Smooth muscle cell of the brain vasculature (primary cell): ENCODE data around the gene SORBS2.
"Not testable (repeated sequence)": the region's sequence is repeated elsewhere in the genome, so short reads cannot be mapped to it uniquely, and the experiment has no call there.

Experiments
- DNase-seq: peaks from one replicate; pipeline ENCODE4 v3.0.0-alpha.2; 2012; ENCODE audit warnings: low read depth, low spot score

Gene SORBS2

DNA sequence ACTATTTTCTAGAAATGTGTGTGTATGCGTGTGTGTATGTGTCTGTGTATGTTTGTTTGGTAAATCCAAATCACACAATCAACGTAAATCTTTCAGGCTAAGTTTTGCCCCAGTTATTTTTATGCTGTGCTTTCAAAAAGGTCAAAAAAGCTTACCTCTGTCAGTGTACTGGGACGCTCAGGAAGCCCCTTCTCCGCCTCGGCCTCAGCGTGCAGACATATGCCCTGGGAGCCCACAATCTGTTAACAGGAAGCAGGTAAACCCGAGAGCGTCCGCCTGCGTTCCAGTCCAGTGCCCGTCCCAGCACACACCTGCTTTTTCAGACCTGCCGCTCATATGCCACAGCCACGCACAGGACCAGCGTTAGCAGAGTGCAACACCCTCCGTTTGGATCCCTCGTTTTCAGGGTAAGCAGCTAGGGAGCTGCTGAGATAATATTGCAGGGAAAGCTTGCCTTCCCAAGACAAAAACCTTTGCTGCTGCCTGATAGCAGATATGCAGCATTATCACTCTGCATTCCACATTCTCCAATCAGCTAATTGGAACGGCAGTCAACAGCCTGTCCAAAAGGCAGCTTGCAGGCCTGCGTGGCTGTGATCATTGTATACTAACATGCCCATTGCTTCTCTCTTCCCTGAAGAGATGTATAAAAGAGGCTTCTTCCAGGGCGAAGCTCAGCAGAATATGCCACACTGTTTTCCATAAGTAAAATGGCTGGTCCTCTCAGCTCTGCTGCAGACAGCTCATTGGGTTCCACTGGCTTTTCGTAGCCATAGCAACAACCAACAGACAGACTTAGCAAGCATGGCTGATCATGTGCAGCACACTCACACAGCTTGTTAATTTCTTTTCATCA lies at the start of gene SORBS2:
Gene SORBS2 (minus strand): TSS at position 686 of the 856 bp plus-strand sequence. CDS start 121,623 bp downstream, outside the sequence.
- no peak for DNase-seq

- no peak for DNase-seq
Observed at GRCh38 chr4:185859111-185859510, 47.1 kb upstream of the SORBS2 start.

GRCh38 chr4:185857561-185857960 lies 45.6 kb upstream of the SORBS2 start:
- DNase-seq = not testable (repeated sequence)

- no peak for DNase-seq
Observed at GRCh38 chr4:185853841-185854240, 41.8 kb upstream of the SORBS2 start.

- no peak for DNase-seq
Observed at GRCh38 chr4:185852961-185853360, 41.0 kb upstream of the SORBS2 start.

DNA sequence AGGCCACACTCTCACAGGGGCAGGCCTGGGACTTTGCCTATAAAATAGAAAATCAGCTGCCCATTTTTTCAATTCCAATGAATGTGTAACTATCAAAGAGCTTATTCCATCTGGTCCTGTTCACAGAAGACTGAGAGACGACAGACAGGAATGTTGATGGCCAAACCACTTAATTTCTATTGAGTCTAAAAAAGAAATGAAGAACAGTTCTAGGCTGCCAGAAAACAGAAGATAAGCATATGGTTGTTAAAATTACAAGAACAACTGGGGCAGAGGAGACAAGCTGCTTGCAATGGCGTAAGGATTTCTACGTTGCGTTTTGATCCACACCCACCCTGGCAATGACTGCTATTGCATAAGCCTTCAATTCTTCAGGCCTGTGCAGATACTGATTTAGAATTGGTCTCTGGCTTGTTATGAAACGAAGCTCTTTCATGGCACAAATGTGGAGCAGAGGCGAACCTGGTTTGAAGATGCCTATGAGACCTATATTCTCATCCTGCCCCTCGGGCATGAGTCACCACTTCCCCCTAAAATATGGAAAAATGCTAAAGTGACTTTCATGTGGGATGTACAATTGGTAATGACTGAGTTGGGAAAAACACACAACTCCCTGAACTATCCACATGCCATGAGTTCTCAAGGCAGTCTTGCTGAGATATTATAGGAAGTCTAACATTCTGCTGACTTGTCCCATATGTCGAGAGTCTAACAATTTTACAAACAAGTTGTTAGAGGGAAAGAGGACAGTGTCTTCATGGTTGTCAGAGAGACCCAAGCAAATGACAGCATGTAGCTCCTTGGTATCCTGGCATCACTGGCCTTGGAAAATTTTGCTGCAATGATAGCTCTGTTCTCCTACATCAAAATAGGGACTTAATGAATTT lies 37.9 kb upstream of the SORBS2 start:
- DNase-seq = no peak

- DNase-seq = no peak
Observed at GRCh38 chr4:185847352-185848097, 35.5 kb upstream of the SORBS2 start.

GRCh38 chr4:185846505-185847150 lies 34.6 kb upstream of the SORBS2 start:
- no peak for DNase-seq

GRCh38 chr4:185845966-185846365 lies 34.0 kb upstream of the SORBS2 start:
- DNase-seq = no peak

- DNase-seq = no peak
Observed at GRCh38 chr4:185841451-185841850, 29.5 kb upstream of the SORBS2 start.

DNA sequence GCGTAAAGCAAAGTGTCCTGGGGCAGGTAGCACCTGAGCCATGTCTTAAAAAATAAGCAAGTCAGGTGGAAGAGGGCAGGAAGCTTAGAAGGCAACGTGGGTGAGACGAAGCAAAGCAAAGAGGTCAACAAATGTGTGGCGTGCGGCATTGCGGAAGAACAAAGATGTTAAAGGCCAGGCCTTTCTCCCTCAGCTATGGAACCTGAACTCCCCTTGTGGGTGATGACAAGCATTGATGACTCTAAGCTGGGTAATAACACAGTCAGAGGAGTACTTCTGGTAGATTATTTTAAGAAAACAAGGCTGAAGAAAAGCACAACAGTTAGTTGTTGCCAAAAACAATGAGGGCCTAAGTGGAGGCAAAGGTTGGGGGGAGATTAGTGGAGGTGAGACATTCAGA lies 29.0 kb upstream of the SORBS2 start:
- no peak for DNase-seq

GRCh38 chr4:185840201-185840600 lies 28.2 kb upstream of the SORBS2 start:
- DNase-seq = no peak

GRCh38 chr4:185839770-185840169 lies 27.8 kb upstream of the SORBS2 start:
- peak; percentile 50 for DNase-seq

DNA sequence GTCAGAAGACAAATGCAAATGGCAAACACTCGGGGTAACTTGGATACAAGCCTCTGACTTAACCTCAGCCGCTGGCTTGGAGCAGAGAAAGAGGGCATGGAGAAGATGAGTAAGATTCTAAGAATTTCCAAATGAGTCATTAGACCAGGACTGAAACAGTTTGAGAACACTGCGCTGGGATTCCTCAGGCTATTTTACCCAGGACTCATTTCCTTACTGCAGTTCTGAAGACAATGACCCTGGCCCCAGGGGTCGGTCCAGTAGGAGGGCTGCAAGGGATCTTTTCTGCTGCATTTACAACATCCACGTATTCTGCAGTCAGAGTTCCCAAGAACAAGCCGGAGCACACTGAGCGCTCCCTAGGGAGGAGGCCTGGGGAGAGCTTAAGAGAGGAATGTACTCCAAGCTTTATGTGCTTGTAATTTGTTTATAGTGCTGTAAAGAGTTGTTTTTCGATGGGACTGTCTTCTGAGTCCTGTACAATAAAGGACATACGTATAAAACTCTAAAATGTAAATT lies 27.3 kb upstream of the SORBS2 start:
- peak; percentile 97 for DNase-seq

DNA sequence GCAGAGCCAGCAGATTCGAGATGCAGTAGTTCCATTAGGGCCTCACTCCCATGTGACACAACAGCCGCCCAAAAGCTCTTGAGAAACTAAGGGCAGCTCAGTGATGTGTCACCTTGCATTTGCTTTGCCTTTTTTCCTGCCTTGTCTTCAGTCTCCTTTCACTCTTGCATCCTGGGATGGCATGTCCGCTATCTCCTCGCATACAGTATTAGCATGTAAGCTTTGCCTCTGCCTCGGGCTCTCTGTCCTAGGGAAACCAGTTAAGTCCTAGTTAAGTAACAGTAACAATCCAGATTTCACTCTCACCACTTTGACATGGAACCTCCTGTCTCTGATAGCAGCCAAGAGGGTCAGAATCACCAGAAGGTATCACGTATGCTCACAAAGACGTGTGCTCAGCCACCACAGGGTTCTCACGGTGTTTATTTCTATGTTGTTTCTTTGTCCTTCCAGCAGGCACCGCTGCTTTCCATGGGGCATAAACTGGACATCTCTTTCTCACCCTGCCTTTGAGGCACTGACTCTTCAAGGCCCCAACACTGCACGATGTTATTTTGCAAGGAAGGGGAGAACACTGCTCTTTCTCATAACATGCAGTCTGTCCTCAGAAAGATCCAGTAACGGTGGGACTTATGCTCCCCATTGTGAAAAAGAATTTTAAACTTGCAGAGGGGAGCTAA lies 26.7 kb upstream of the SORBS2 start:
- no peak for DNase-seq

DNA sequence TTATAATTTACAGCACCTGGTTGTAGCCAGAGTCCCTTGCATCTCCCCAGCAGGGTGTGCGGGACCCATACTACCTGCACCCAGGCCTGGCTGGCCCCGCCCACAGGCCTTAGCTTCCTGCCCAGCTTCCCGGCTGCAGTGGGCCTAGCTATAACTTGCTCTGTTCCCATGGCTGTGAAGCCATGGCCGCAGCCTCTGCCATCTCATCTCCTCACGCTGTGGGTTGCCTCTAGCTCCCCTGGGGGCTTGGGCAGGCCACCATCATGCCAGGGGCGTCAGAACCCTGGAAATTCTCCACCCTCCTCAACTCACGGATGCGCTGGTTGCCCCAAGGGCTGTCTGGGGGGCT lies 26.1 kb upstream of the SORBS2 start:
- no peak for DNase-seq

GRCh38 chr4:185837415-185838103 lies 25.6 kb upstream of the SORBS2 start:
- DNase-seq = no peak

- no peak for DNase-seq
Observed at GRCh38 chr4:185836241-185837084, 24.5 kb upstream of the SORBS2 start.

GRCh38 chr4:185835814-185836213 lies 23.8 kb upstream of the SORBS2 start:
- no peak for DNase-seq
